Endodermal cell (in vitro differentiated cells): Measurements from ENCODE around the gene PSME3IP1. TPM values are rescaled to one million over a fixed set of nuclear protein-coding genes. Genes with fewer than 3 reads are reported as not detected.

Experiments
- DNase-seq: peaks from one replicate; pipeline ENCODE4 v3.0.0-alpha.2; 2017
- H3K27ac ChIP-seq: 2 replicates; pipeline ENCODE4 v1.5.1; 2013; ENCODE audit warnings: mild to moderate bottlenecking, low read depth, low read length, moderate library complexity
- H3K27me3 ChIP-seq: 2 replicates; pipeline ENCODE4 v1.6.1; 2013; ENCODE audit warnings: mild to moderate bottlenecking, low read length, moderate library complexity; ENCODE audit not compliant: insufficient read depth, control insufficient read depth, poor library complexity, severe bottlenecking
- H3K36me3 ChIP-seq: 2 replicates; pipeline ENCODE4 v1.7.0; 2013; ENCODE audit warnings: mild to moderate bottlenecking, low read length, moderate library complexity; ENCODE audit not compliant: control insufficient read depth, insufficient read depth
- H3K4me1 ChIP-seq: one replicate; pipeline ENCODE4 v1.7.0; 2013; ENCODE audit warnings: low read length; ENCODE audit not compliant: control insufficient read depth, insufficient read depth
- H3K4me3 ChIP-seq: 2 replicates; pipeline ENCODE4 v1.5.1; 2013; ENCODE audit warnings: mild to moderate bottlenecking, low read length, moderate library complexity
- H3K9ac ChIP-seq: 2 replicates; pipeline ENCODE4 v1.6.1; 2013; ENCODE audit warnings: mild to moderate bottlenecking, low read length, moderate library complexity; ENCODE audit not compliant: poor library complexity, severe bottlenecking; ENCODE audit errors: extremely low read depth
- H3K9me3 ChIP-seq: 2 replicates; pipeline ENCODE4 v1.6.1; 2013; ENCODE audit warnings: mild to moderate bottlenecking, low read length, moderate library complexity; ENCODE audit not compliant: control insufficient read depth
- H3K27ac Mint-ChIP-seq: 2 replicates; pipeline ENCODE4 v1.8.0; 2020; ENCODE audit warnings: mixed read lengths
- H3K27me3 Mint-ChIP-seq: 2 replicates; pipeline ENCODE4 v1.8.0; 2021; ENCODE audit warnings: mild to moderate bottlenecking, mixed read lengths; ENCODE audit not compliant: insufficient read depth
- H3K36me3 Mint-ChIP-seq: 2 replicates; pipeline ENCODE4 v1.8.0; 2020; ENCODE audit warnings: low read depth, mixed read lengths
- H3K4me1 Mint-ChIP-seq: 2 replicates; pipeline ENCODE4 v1.8.0; 2020; ENCODE audit warnings: mixed read lengths
- H3K4me3 Mint-ChIP-seq: 2 replicates; pipeline ENCODE4 v1.8.0; 2020; ENCODE audit warnings: mild to moderate bottlenecking, moderate library complexity, mixed read lengths
- H3K9me3 Mint-ChIP-seq: 2 replicates; pipeline ENCODE4 v1.8.0; 2020; ENCODE audit warnings: mild to moderate bottlenecking, mixed read lengths
- CTCF ChIP-seq: fragments of 200-600 bp; sonication (generic); conservative IDR thresholded peaks from 2 replicates; pipeline ENCODE4 v1.5.0; 2021; ENCODE audit warnings: antibody characterized with exemption, mild to moderate bottlenecking
- WGBS, 2 experiments: methylation state at CpG; one replicate each; pipeline versions ENCODE4 v1.1.5 to v1.1.7; 2013; ENCODE audit warnings: missing lambda C conversion rate in 2 of 2, mixed read lengths in 1 of 2; ENCODE audit not compliant: insufficient coverage in 1 of 2, insufficient read length in 1 of 2; 5-methylcytosine and 5-hydroxymethylcytosine counted together
- total RNA-seq, 2 donors: library from RNA; stranded (reverse); fragmentation: NEBNext Ultra II Directional in 1 of 2; extraction: Animal tissue kit (Norgen Biotek cat#: 25700) in 1 of 2; gene quantifications; 2 replicates in 1 of 2; 3 replicates in 1 of 2; pipeline ENCODE4 v1.2.1, GENCODE V29; 2021

Gene PSME3IP1
- total RNA-seq, 2 donors from 2014 or later = 94.2 to 102 TPM

- Mint-ChIP-seq H3K27me3 (no peaks in the 10 kb centered on the region), H3K27ac (no peak overlapping the region), H3K9me3 (no peaks in the 10 kb centered on the region), H3K4me3 (no peak overlapping the region), H3K4me1 (peaks cover 4% of the 10 kb centered on the region), H3K36me3 (no peaks in the 10 kb centered on the region)
- no peaks in the 10 kb centered on the region for H3K4me1 ChIP-seq
- no peaks in the 10 kb centered on the region for H3K36me3 ChIP-seq
- no peak for TF ChIP-seq CTCF
- no peaks in the 10 kb centered on the region for H3K27me3 ChIP-seq
- H3K4me3 ChIP-seq = no peak overlapping the region
- 71 to 82% methylated on average over 13 to 16 of the region's 16 CpGs for WGBS, 2 experiments
- no peak overlapping the region for H3K27ac ChIP-seq
- peak; percentile 70 for DNase-seq
- H3K9ac ChIP-seq = no peak overlapping the region
- no peaks in the 10 kb centered on the region for H3K9me3 ChIP-seq
Measured at GRCh38 chr16:57102888-57103851, 82.7 kb downstream of the PSME3IP1 start.

Other genes with a start within 250 kb of the PSME3IP1 start
- gene CETP, start 224.1 kb downstream of the PSME3IP1 start, total RNA-seq = not detected
- under 1 TPM; 0.64 to 0.97 TPM for gene NLRC5, start 196.5 kb downstream of the PSME3IP1 start, total RNA-seq
- 10 to 100 TPM; 12.3 to 16.6 TPM for gene CPNE2, start 93.5 kb downstream of the PSME3IP1 start, total RNA-seq
- 10 to 100 TPM; 40.3 to 46.5 TPM for gene RSPRY1, start 290 bp upstream of the PSME3IP1 start, total RNA-seq
- gene ARL2BP, start 59.2 kb upstream of the PSME3IP1 start, total RNA-seq = 10 to 100 TPM; 22.6 to 31.3 TPM
- 1 to 10 TPM; 5.9 to 9.1 TPM for gene PLLP, start 98.6 kb upstream of the PSME3IP1 start, total RNA-seq
- gene CCL22, start 172.7 kb upstream of the PSME3IP1 start, total RNA-seq = not detected
- gene CX3CL1, start 186.5 kb upstream of the PSME3IP1 start, total RNA-seq = 1 to 10 TPM in 1 of 2 donors, under 1 TPM in 1; 0.18 to 1.0 TPM
- gene CCL17, start 218.7 kb upstream of the PSME3IP1 start, total RNA-seq = not detected